GM18867 (cell line): ENCODE measurements around the gene HIGD1C.
"Not testable (repeated sequence)": the region's sequence is repeated elsewhere in the genome, so short reads cannot be mapped to it uniquely, and the experiment has no call there.

Experiments used
- ATAC-seq: cut with Tn5 transposase; IDR thresholded peaks from one replicate; pipeline ENCODE4 v1.9.1; 2021; ENCODE audit warnings: mild to moderate bottlenecking, moderate library complexity; ENCODE audit not compliant: unreplicated experiment

HIGD1C gene

GRCh38 chr12:51013441-51013840, 61.1 kb downstream of the HIGD1C start:
- no peak for ATAC-seq

- not testable (repeated sequence) for ATAC-seq
Observed at GRCh38 chr12:51014467-51014866, 62.1 kb downstream of the HIGD1C start.

GRCh38 chr12:51017452-51017851, 65.1 kb downstream of the HIGD1C start:
- ATAC-seq: no peak

GRCh38 chr12:51018956-51019355, 66.6 kb downstream of the HIGD1C start:
- no peak for ATAC-seq

GRCh38 chr12:51019927-51020326, 67.6 kb downstream of the HIGD1C start:
- no peak for ATAC-seq
